Cerebellar nuclear complex (tissue), 1 donor: Measurements from ENCODE around the gene POLR3C.
"Not testable (repeated sequence)": the region's sequence is repeated elsewhere in the genome, so short reads cannot be mapped to it uniquely, and the experiment has no call there.

Experiments used
- DNase-seq, 2 experiments: peaks; one replicate each; lab custom pipeline; 2025; lab: John Stamatoyannopoulos, UW

Gene POLR3C

GRCh38 chr1:145823565-145824498 lies at the start of gene POLR3C, which contains the start of gene RNF115:
POLR3C (plus strand) TSS chr1:145824200; CDS start chr1:145825777, 1,577 bp downstream.
RNF115 (minus strand) TSS chr1:145824095; CDS start chr1:145823873, 222 bp downstream.
- DNase-seq: peak; percentile 66 to 71

- DNase-seq: no peak
These were observed 46.4 kb upstream of the POLR3C start for GRCh38 chr1:145777357-145778145.

- DNase-seq: no peak
These were observed 45.9 kb upstream of the POLR3C start for GRCh38 chr1:145778146-145778540.

- no peak for DNase-seq
These were observed 41.5 kb upstream of the POLR3C start for GRCh38 chr1:145782272-145783099.

GRCh38 chr1:145784409-145784808 lies 39.6 kb upstream of the POLR3C start:
- peak in 1 of 2 experiments; percentile 17 for DNase-seq

- DNase-seq: no peak
These were observed 38.5 kb upstream of the POLR3C start for GRCh38 chr1:145785547-145785946.

GRCh38 chr1:145786271-145786670 lies 37.7 kb upstream of the POLR3C start:
- no peak for DNase-seq

- no peak for DNase-seq
These were observed 35.4 kb upstream of the POLR3C start for GRCh38 chr1:145788580-145788979.

- DNase-seq: not testable (repeated sequence)
These were observed 32.1 kb upstream of the POLR3C start for GRCh38 chr1:145791860-145792259.

GRCh38 chr1:145792484-145792883 lies 31.5 kb upstream of the POLR3C start:
- no peak for DNase-seq

- no peak for DNase-seq
These were observed 28.6 kb upstream of the POLR3C start for GRCh38 chr1:145795257-145795881.

GRCh38 chr1:145796753-145797152 lies 27.2 kb upstream of the POLR3C start:
- DNase-seq: no peak

GRCh38 chr1:145799806-145800205 lies 24.2 kb upstream of the POLR3C start:
- no peak for DNase-seq

GRCh38 chr1:145804235-145805045 lies 19.6 kb upstream of the POLR3C start:
- DNase-seq: no peak

- DNase-seq: no peak
These were observed 18.9 kb upstream of the POLR3C start for GRCh38 chr1:145805057-145805456.

GRCh38 chr1:145806408-145806807 lies 17.6 kb upstream of the POLR3C start:
- no peak for DNase-seq

GRCh38 chr1:145806844-145807243 lies 17.2 kb upstream of the POLR3C start:
- DNase-seq: no peak

GRCh38 chr1:145812977-145813810 lies 10.8 kb upstream of the POLR3C start:
- not testable (repeated sequence) for DNase-seq

GRCh38 chr1:145818095-145818494 lies 5.9 kb upstream of the POLR3C start:
- DNase-seq: not testable (repeated sequence)
